NCI-H774 (cell line): Measurements from ENCODE around the gene SHE.
"Not testable (repeated sequence)": the region's sequence is repeated elsewhere in the genome, so short reads cannot be mapped to it uniquely, and the experiment has no call there.

Experiments used
- DNase-seq: peaks from one replicate; lab custom pipeline; 2025; lab: John Stamatoyannopoulos, UW

The SHE gene

GRCh38 chr1:154502066-154502743, at the start of gene SHE, which contains the start of gene TDRD10:
Gene SHE, minus strand, starts transcription at chr1:154502412. Its CDS starts 386 bp downstream, at chr1:154502026.
Gene TDRD10, plus strand, starts transcription at chr1:154502219. Its CDS starts 4,685 bp downstream, at chr1:154506904.
- DNase-seq = no peak

DNA sequence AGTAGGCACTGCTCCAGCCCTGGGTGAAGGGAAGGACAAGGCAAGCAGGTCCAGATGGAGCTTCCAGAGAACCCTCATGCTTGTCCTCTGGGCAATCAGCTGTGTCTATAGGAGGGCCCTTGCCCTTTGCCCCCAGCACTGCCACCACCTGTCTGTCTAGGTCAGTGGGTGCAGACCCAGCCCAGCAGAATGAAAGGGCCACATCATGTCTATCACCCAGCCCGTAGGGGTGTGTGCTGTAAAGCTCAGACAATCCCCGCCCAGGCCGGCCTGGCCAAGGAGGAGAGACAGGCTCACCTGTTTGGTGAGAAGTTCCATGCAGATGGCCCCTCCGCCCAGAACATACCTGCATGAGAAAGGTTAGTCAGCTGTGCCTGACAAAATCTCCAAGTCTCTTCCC, 49.3 kb upstream of the SHE start:
- DNase-seq = no peak

GRCh38 chr1:154550657-154551056, 48.4 kb upstream of the SHE start:
- DNase-seq = no peak

DNA sequence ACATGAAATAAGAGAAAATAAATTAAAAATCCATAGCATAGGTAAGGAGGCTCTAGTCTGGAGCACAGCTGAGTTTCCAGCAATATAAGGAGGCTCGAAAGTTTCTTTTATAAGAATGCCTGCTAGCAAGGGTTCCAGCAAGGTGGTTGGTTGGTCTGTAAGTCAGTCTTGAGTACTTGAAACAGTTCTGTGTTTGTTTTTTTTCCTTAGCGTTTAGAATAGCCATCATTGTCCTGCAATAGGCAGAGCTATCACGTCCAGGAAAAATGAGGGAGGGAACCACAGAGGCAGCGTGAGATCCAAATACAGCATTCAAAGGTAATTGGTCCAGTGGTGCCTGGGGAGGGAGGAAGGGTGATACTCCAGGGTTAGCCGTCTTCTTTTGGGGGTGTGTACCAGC, 47.9 kb upstream of the SHE start:
- no peak for DNase-seq

- no peak for DNase-seq
Measured at GRCh38 chr1:154549202-154549770, 47.1 kb upstream of the SHE start.

GRCh38 chr1:154548028-154548427, 45.8 kb upstream of the SHE start:
- no peak for DNase-seq

GRCh38 chr1:154547105-154547732, 45.0 kb upstream of the SHE start:
- DNase-seq = no peak

DNA sequence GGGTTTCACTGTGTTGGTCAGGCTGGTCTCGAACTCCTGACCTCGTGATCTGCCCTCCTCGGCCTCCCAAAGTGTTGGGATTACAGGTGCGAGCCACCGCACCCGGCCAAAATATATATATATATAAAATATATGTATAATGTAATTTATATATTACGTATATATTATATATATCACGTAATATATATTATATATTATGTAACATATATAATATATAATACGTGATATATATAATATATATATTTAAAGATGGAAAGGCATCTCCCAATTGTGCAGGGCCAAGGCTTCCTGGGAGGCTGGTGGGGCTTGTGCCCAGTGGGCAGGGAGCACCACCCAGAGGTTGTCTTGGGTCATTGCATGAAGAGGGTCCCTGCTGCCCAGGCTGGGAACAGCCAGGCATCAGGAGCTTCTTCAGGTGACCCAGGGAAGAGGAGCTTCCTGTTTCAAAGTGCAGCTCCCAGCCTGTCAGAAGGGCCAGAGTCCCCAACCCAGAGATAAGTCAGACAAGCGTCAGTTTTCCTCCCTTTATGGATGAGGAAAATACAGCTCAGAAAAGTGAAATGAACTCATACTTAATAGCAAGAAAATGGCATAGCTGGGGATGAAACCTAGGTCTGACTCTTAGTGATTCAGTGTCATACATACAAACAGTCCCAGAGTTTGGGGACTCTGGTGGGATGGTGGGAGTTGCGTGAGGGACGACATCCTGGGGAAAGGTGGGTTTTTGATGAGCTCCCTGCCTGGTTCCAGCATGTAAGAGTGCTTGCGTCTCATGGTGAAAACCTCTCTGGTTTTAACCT, 44.3 kb upstream of the SHE start:
- peak; percentile 40 for DNase-seq

DNA sequence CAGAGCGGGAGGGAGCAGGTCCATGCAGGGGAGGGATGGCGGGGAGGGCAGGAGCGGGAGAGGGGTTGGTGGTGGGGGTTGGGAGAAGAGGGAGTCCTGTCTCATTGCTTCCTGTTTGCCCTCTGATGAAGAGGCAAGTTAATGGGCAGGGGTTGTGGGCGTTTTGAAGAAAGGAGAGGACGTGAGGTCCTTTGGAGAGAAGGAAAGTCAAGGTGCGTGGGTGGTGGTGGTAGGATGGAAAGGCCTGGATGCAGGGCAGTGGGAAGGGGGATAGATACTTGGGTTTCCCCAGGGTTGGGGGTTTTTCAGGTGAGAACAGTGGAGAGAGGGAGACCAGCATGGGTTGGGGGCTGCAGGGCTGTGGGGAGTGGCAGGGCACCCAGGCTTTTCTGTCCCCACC, 39.0 kb upstream of the SHE start:
- DNase-seq = no peak

DNA sequence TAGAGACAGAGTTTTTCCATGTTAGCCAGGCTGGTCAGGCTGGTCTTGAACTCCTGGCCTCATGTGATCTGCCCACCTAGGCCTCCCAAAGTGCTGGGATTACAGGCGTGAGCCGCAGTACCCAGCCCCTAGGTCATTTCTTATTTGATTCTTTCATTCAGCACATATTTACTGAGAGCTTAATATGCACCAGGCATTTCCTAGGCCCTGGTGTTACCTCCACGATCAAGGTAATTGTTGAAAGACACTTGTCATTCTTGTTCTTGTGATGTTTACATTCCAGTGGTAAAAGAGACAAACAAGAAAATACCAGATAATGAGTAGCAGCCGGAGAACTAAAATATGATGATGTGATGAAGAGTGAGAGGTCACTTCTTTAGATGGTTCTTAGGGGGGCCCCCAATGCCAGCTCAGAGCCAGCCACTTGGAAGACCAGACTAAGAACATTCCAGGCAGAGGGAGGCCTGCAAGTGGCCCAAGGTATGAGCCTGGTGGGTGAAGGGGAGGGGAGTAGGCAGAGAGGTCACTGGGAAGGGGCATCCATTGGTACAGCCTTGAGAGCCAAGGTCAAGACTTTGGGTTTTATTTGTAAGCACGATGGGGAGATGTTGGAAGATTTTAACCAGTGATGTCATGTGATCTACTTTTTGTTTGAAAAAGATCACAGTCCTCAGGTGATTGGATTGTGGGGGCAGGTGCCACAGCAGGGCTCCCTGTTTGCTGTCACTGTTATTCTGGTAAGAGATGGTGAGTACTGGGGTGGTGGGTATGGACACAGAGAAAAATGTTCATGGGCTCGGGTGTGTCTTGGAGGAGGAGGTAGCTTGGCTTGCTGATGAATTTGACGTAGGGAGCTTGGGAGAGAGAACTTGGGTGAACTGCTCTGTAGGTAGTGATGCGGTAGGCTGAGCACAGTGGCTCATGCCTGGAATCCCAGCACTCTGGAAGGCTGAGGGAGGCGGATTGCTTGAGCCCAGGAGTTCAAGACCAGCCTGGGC, 37.6 kb upstream of the SHE start:
- DNase-seq = no peak

DNA sequence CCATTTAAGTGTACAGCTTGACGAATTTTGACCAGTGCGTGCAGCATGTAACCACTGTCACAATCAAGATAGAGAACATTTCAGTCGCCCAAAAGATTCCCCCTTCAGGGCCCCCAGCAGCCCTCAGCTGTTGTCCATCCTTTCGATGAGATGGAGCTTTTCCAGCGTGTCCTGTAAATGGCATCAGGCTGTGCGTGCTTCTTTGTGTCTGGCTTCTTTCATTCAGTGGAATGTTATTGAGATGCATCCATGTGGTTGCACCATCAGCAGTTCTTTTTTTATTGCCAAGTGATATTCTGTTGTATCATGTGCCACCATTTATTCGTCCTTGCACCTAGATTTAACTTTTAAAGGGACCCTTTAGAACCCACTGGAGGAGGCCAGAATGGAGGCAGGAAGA, 34.4 kb upstream of the SHE start:
- DNase-seq = no peak

DNA sequence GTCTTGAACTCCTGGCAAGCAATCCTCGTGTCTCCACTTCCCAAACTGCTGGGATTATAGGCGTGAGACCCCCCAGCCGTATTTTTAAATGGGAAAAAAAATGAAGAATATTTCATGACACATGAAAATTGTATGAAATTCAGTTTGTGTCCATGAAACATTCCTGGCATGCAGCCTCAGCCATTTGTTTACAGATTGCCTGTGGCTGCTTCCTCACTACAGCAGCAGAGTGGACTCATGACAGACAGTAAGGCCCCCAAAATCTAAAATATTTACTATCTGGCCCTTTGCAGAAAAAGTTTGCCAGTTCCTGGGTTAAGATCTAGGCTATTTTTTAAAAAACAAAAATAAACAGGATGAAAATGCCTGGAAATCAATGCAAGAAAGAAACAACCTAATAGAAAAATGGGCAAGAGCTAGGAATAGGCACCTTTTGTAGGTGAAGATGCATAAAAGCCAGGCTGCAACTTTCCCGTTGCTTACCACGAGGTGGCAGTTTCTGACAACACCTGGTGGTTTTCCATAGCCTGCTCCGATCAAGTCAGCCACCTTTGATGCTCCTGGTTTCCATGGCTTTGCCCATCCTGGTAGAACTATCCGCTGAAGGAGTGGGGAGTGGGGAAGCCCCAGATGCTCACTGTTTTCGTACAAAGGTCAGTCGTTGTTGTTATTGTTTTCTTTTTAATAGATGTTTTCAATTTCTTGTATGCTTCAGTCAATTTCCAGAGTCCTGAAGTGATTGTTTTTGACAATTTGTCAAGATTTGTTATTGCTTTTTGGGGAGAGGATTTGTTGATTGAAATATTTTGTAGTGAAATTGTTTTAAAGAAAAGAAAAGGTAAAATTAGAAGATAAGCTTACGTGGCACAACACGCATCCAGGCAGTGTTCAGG, 32.0 kb upstream of the SHE start:
- peak; percentile 45 for DNase-seq

GRCh38 chr1:154531950-154532349, 29.7 kb upstream of the SHE start:
- not testable (repeated sequence) for DNase-seq

GRCh38 chr1:154529308-154529707, 27.1 kb upstream of the SHE start:
- no peak for DNase-seq

DNA sequence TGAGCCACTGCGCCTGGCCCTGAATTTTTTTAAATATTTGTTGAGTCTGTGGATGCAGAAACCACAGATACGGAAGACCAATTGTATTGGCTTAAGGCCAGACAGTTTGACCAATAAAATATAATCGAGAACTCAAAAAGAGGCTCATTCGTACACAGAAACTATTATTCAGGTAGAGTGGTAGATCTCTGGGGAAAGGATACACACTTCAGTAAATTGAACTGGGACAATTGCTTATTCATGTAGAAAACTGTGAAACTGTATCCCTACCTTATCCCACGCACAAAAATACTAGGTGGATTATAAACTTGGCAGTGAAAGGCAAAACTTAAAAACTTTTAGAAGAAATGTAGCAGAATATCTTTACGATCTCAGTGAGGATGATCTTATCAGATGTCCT, 25.0 kb upstream of the SHE start:
- no peak for DNase-seq

DNA sequence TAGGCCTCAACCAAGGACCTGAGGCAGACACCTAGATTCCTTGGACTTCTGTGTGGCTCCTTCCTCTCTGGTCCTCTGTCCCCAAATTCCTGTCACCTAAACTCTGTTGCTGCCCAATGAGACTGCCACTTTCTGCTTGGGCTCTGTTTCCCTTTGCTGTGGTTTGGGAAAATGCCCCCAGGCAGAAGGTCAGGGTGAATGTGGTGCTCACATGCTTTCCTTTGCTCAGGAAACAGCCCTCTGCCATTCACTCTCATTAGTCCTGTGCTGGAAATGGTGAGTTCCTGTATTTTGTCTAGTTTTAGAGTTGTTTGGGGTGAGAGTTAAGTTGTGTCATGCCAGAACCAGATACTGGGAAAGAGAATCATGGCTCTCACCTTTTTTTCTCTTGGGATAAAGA, 22.7 kb upstream of the SHE start:
- no peak for DNase-seq

DNA sequence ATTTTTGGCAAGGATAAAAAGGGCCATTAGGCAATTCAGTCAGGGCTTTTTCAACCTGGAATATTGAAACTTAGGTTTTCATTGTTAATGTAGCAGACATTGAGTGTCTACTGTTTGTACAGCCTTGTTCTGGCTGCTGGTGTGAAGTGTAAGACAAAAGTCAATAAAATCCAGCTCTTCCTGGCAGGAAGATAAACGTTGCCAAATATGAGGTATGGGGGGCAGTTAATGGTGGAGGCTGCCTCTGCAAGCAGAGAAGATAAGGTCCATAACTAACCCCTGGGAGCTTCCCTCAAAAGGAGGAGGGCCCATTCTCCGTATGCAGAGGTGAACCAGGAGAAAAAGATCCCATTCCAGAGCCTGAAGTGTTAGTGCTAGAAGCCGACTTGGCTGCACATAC, 19.5 kb upstream of the SHE start:
- no peak for DNase-seq

- no peak for DNase-seq
Measured at GRCh38 chr1:154520333-154520732, 18.1 kb upstream of the SHE start.

DNA sequence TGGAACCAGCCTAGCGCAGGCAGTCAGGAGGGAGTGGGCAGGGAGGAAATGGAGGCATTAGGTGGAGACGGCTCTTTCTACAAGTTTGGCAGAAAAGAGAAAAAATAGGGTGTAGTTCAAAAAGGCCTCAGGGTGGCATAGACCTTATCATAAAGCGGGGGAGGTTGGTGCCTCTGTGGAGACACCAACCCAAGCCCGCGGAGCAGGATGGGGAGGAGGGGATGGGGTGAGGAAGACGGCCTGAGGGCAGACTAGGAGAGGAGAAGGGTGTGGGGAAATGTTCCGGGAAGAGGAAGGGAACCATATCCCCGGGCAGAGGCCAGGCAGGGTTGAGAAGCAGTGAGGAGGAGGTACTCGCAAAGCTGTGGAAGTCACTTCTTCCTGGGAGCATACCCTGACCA, 17.4 kb upstream of the SHE start:
- no peak for DNase-seq

- DNase-seq = no peak
Measured at GRCh38 chr1:154517661-154518060, 15.4 kb upstream of the SHE start.
